IMR-90 (cell line): ENCODE measurements around the gene PTPRO. TPM values are rescaled to one million over a fixed set of nuclear protein-coding genes. Genes with fewer than 3 reads are reported as not detected.

Experiments used
- ATAC-seq: fragments of 200-7000 bp; cut with Tn5 transposase; 2 replicates; pipeline ENCODE4 v1.9.1; 2020; ENCODE audit warnings: low read depth, mild to moderate bottlenecking, moderate library complexity
- BruUV-seq: library from RNA; stranded (reverse); fragments of 400-500 nt; replicated peaks from 2 replicates; lab custom pipeline; 2021; lab: Mats Ljungman, UMichigan
- CTCF ChIA-PET: fragments of 300-600 bp; formaldehyde crosslinking; extraction: SDS; loops from one replicate; lab custom pipeline; 2021; ENCODE audit warnings: antibody characterized with exemption; lab: Yijun Ruan, JAX
- POLR2A ChIA-PET: fragments of 300-600 bp; sonication (Branson Sonifier 250); formaldehyde crosslinking; loops from one replicate; lab custom pipeline; 2022; ENCODE audit warnings: antibody characterized with exemption; ENCODE audit not compliant: unreplicated experiment; lab: Charles Lee
- DNase-seq: peaks from one replicate; pipeline ENCODE4 v3.0.0; 2013
- H2AFZ ChIP-seq: replicated peaks from 2 replicates; pipeline ENCODE3; 2013; ENCODE audit warnings: low read length, mild to moderate bottlenecking; ENCODE audit not compliant: poor library complexity
- H2AK5ac ChIP-seq: 2 replicates; pipeline ENCODE4 v1.6.1; 2013; ENCODE audit warnings: low read depth, low read length, inconsistent platforms
- H2AK9ac ChIP-seq: replicated peaks from 2 replicates; pipeline ENCODE3; 2013; ENCODE audit warnings: mild to moderate bottlenecking, low read depth, low read length, moderate library complexity; ENCODE audit not compliant: poor library complexity
- H2BK120ac ChIP-seq: 2 replicates; pipeline ENCODE4 v1.6.1; 2013; ENCODE audit warnings: low read depth, low read length, inconsistent platforms
- H2BK15ac ChIP-seq: 3 replicates; pipeline ENCODE4 v1.6.1; 2013; ENCODE audit warnings: low read depth, low read length, inconsistent platforms
- H2BK20ac ChIP-seq: 2 replicates; pipeline ENCODE4 v1.6.1; 2013; ENCODE audit warnings: low read depth, mild to moderate bottlenecking, inconsistent platforms, low read length, moderate library complexity
- H2BK5ac ChIP-seq: 2 replicates; pipeline ENCODE4 v1.6.1; 2013; ENCODE audit warnings: mild to moderate bottlenecking, low read depth, low read length, inconsistent platforms; ENCODE audit not compliant: poor library complexity, severe bottlenecking
- H3K14ac ChIP-seq: replicated peaks from 2 replicates; pipeline ENCODE4 v1.6.1; 2013; ENCODE audit warnings: low read depth, low read length, inconsistent platforms
- H3K18ac ChIP-seq: 2 replicates; pipeline ENCODE4 v1.6.1; 2013; ENCODE audit warnings: low read depth, low read length, control low read depth
- H3K23ac ChIP-seq: 2 replicates; pipeline ENCODE4 v1.6.1; 2013; ENCODE audit warnings: low read depth, low read length, inconsistent platforms
- H3K27ac ChIP-seq: 2 replicates; pipeline ENCODE4 v1.5.1; 2013; ENCODE audit warnings: mild to moderate bottlenecking, control low read depth, low read length; ENCODE audit not compliant: insufficient read depth
- H3K27me3 ChIP-seq: 2 replicates; pipeline ENCODE4 v1.6.1; 2013; ENCODE audit warnings: low read length; ENCODE audit not compliant: control insufficient read depth, insufficient read depth
- H3K36me3 ChIP-seq: 2 replicates; pipeline ENCODE4 v1.6.1; 2013; ENCODE audit warnings: low read length, mixed read lengths; ENCODE audit not compliant: control insufficient read depth, insufficient read depth
- H3K4ac ChIP-seq: 2 replicates; pipeline ENCODE4 v1.6.1; 2013; ENCODE audit warnings: low read depth, low read length, inconsistent platforms
- H3K4me1 ChIP-seq: 2 replicates; pipeline ENCODE4 v1.6.1; 2013; ENCODE audit warnings: low read length, mixed read lengths; ENCODE audit not compliant: control insufficient read depth, insufficient read depth
- H3K4me2 ChIP-seq: 2 replicates; pipeline ENCODE4 v1.6.1; 2013; ENCODE audit warnings: low read depth, mild to moderate bottlenecking, control low read depth, low read length, moderate library complexity
- H3K4me3 ChIP-seq: 2 replicates; pipeline ENCODE4 v1.5.1; 2013; ENCODE audit warnings: low read depth, mild to moderate bottlenecking, control low read depth, low read length, moderate library complexity; ENCODE audit not compliant: insufficient read depth
- H3K56ac ChIP-seq: 2 replicates; pipeline ENCODE4 v1.6.1; 2013; ENCODE audit warnings: low read length, inconsistent platforms; ENCODE audit not compliant: insufficient read depth; ENCODE audit errors: extremely low read depth
- H3K79me1 ChIP-seq, 2 experiments: 2 replicates each; pipeline ENCODE4 v1.6.1; 2013; ENCODE audit warnings: low read length in 2 of 2, inconsistent platforms in 1 of 2, low read depth in 1 of 2
- H3K9ac ChIP-seq: 2 replicates; pipeline ENCODE4 v1.6.1; 2013; ENCODE audit warnings: low read depth, low read length, control low read depth
- H3K9me1 ChIP-seq: 2 replicates; pipeline ENCODE4 v1.6.1; 2013; ENCODE audit warnings: low read length, inconsistent platforms; ENCODE audit not compliant: insufficient read depth
- H3K9me3 ChIP-seq: 2 replicates; pipeline ENCODE4 v1.6.1; 2013; ENCODE audit warnings: low read length; ENCODE audit not compliant: control insufficient read depth, insufficient read depth
- H4K20me1 ChIP-seq: 2 replicates; pipeline ENCODE4 v1.6.1; 2013; ENCODE audit warnings: low read length, inconsistent platforms; ENCODE audit not compliant: insufficient read depth
- H4K5ac ChIP-seq: 2 replicates; pipeline ENCODE4 v1.6.1; 2013; ENCODE audit warnings: mild to moderate bottlenecking, low read depth, low read length, control low read depth
- H4K8ac ChIP-seq, 2 experiments: 2 replicates each; pipeline ENCODE4 v1.6.1; 2013; ENCODE audit warnings: low read depth in 2 of 2, low read length in 2 of 2, control low read depth in 1 of 2, inconsistent platforms in 1 of 2
- H4K91ac ChIP-seq: 2 replicates; pipeline ENCODE4 v1.6.1; 2013; ENCODE audit warnings: low read depth, low read length, inconsistent platforms; ENCODE audit not compliant: insufficient read depth
- MXI1 ChIP-seq: IDR thresholded peaks from 2 replicates; pipeline ENCODE4 v1.6.1; 2012; ENCODE audit warnings: low read depth, mild to moderate bottlenecking, low read length, moderate library complexity, borderline replicate concordance
- RAD21 ChIP-seq: IDR thresholded peaks from 2 replicates; pipeline ENCODE4 v1.6.1; 2012; ENCODE audit warnings: low read length, improper control_type of control experiment
- SMC3 ChIP-seq: fragments of 150-350 bp; IDR thresholded peaks from 2 replicates; pipeline ENCODE4 v1.6.1; 2016; ENCODE audit warnings: low read depth, mild to moderate bottlenecking, antibody characterized with exemption, low read length, moderate library complexity
- WGBS, 2 experiments: methylation state at CpG; one replicate each; pipeline versions ENCODE4 v1.1.5 to v1.1.7; 2013; ENCODE audit warnings: missing lambda C conversion rate in 2 of 2; ENCODE audit not compliant: insufficient read length in 1 of 2; ENCODE audit errors: extremely low coverage in 2 of 2; 5-methylcytosine and 5-hydroxymethylcytosine counted together
- dilution Hi-C: fragments of 300-500 bp; cut with HindIII; formaldehyde crosslinking; loops from one replicate; pipeline ENCODE4 v1.14.3; 2018; ENCODE audit warnings: low sequenced_read_pairs; ENCODE audit not compliant: unreplicated experiment
- in situ Hi-C: fragments of 300-500 bp; cut with MboI; formaldehyde crosslinking; loops from 3 replicates; pipeline ENCODE4 v1.14.3; 2019; ENCODE audit warnings: low sequenced_read_pairs, inconsistent platforms, mixed read lengths
- intact Hi-C: fragments of 100-400 bp; cut with micrococcal nuclease; formaldehyde crosslinking; loops from 2 replicates; pipeline ENCODE4 v1.10.0; 2022
- polyA plus RNA-seq, 3 experiments: library from polyadenylated mRNA; depleted of rRNA; stranded (reverse); fragments of >200 nt; gene quantifications; 2 replicates each; pipeline ENCODE4 v1.2.3, GENCODE V29; 2012; ENCODE audit warnings: low replicate concordance in 1 of 3
- total RNA-seq: library from RNA; depleted of rRNA; stranded (reverse); fragments of >200 nt; gene quantifications from 2 replicates; pipeline ENCODE4 v1.2.3, GENCODE V29; 2012
- TF ChIP-seq, protein P1 (sequence below): fragments of 150-350 bp; IDR thresholded peaks from 2 replicates; pipeline ENCODE4 v1.6.1; 2017; ENCODE audit warnings: mild to moderate bottlenecking, antibody characterized with exemption, low read length, low read depth

PTPRO gene
- total and polyA plus RNA-seq, 2 of the 4 experiments (the other 2 are of a cell fraction) = 0.03 to 0.18 TPM

DNA sequence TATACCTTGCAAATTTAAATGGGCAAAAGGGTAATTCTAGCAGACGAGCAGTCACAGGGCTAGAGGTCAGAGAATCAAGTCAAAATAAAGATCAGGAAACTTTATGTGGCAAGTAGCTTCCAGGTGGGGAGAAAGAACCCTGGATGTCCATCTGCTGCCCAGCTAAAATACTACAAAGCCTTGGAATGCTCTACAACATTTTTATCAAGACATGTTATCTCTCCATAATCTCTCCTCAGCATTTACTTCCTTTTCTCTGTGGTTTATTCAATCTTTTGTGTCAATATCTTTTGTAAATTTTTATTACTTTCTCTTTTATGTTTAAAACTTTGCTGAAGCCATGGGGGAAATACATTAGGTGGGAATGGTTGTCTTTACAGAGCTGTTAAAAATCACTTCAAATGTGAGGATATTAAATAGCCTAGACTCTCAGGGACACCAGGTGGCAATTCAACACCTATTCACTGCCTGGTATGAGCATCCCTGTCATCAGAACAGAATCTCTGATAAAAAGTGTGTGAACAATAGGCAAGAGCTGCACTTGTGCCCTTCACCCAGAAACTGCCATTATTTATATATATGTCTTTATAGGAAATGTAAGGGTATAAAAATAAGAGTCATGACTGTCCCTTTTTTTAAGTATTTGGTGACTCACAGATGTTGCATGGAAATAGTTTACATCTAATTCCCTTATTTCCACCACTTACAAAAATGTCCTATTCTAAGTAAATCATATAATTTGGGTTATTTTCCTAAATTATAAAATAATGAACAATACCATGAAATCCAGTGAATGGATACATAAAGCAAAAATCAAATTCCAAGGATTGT is 314.0 kb downstream of the PTPRO start (continued):
- TF ChIP-seq, protein P1, sequence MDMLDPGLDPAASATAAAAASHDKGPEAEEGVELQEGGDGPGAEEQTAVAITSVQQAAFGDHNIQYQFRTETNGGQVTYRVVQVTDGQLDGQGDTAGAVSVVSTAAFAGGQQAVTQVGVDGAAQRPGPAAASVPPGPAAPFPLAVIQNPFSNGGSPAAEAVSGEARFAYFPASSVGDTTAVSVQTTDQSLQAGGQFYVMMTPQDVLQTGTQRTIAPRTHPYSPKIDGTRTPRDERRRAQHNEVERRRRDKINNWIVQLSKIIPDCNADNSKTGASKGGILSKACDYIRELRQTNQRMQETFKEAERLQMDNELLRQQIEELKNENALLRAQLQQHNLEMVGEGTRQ = no peak

DNA sequence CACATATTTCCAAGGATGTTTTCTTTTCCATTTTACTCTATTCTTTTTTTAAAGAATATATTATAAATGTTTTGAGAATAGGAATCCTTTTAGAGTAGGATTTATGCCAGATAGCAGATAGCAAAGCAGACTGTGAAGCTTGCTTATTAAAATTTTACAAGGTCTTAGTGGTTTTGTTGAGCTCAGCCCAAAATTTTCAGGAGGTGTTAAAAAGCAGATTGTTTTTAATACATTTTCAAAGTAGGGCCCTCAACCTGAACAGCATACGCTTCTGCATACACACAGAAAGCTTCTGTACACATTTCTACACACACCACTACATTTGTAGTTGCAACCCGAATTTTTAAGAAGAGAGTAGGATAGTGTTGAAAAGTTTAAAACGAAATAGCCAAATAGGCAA is 315.9 kb downstream of the PTPRO start:
- Histone ChIP-seq H4K8ac (0 out of 4 replicates have a peak overlapping the region, but pooled peaks of 1 of the 2 experiments have one; percentile 4), H2BK20ac (peak overlapping the region; percentile 1; the same call in 1 of the 2 replicates), H4K20me1 (no peaks in the 10 kb centered on the region), H3K23ac (no peak overlapping the region), H4K91ac (no peak overlapping the region), H2BK120ac (no peak overlapping the region), H2AK5ac (no peak overlapping the region), H2BK5ac (no peak overlapping the region), H2AK9ac (no peak overlapping the region), H3K36me3 (peaks cover 3% of the 10 kb centered on the region), H3K4me3 (no peak overlapping the region), H4K5ac (no peak overlapping the region), H3K9me3 (no peaks in the 10 kb centered on the region), H2AFZ (no peak overlapping the region), H2BK15ac (no peak overlapping the region), H3K79me1 (peaks cover 0 to 14% of the 10 kb centered on the region in 2 experiments; a peak in 3 of 4 replicates), H3K27ac (no peak overlapping the region), H3K14ac (no peak overlapping the region), H3K4me1 (peaks cover 15% of the 10 kb centered on the region), H3K4me2 (no peak overlapping the region), H3K27me3 (no peaks in the 10 kb centered on the region), H3K9me1 (peaks cover 7% of the 10 kb centered on the region), H3K4ac (no peak overlapping the region; the same call in 1 of the 2 replicates), H3K56ac (no peak overlapping the region), H3K9ac (no peak overlapping the region), H3K18ac (no peak overlapping the region)
- WGBS, 2 experiments = no CpG with 5 or more reads among the region's 3 CpGs
- no TSS peak for BruUV-seq
- TF ChIP-seq SMC3 = no peak
- no peak for TF ChIP-seq MXI1
- TF ChIP-seq RAD21 = no peak
- no peak for ATAC-seq
- in situ Hi-C loops (no loop called here), intact Hi-C loops (no loop called here), dilution Hi-C loops (no loop called here)
- DNase-seq = no peak
- ChIA-PET CTCF (interaction anchor here (0.5 kb wide), 1 partner anchor 22 kb away, joined by 5 read pairs; no protein-coding TSS in a partner anchor), POLR2A (no interaction called here)
